ENCODE measurements around the gene CAPS.
"Not testable (repeated sequence)": the region's sequence is repeated elsewhere in the genome, so short reads cannot be mapped to it uniquely, and the experiment has no call there.

The CAPS gene

GRCh38 chr19:5877427-5877826 lies 36.6 kb upstream of the CAPS start:
- no peak for TF ChIP-seq CTCF (conservative IDR thresholded peaks at IDR 0.05)
- no peak for TF ChIP-seq ZFX (IDR thresholded peaks at IDR 0.05)
- no peak overlapping the region for H3K27ac ChIP-seq

GRCh38 chr19:5877882-5878281 lies 36.2 kb upstream of the CAPS start:
- TF ChIP-seq ZFX (IDR thresholded peaks at IDR 0.05) (no peak), CTCF (conservative IDR thresholded peaks at IDR 0.05) (no peak)

GRCh38 chr19:5880196-5880595 lies 33.9 kb upstream of the CAPS start:
- TF ChIP-seq ZFX (IDR thresholded peaks at IDR 0.05): no peak
- no peak for TF ChIP-seq CTCF (conservative IDR thresholded peaks at IDR 0.05)
- no peak overlapping the region for H3K27ac ChIP-seq

More at GRCh38 chr19:5877882-5878281, 36.2 kb upstream of the CAPS start:
- H3K27ac ChIP-seq: no peak overlapping the region

- no peak overlapping the region for H3K27ac ChIP-seq
- no peak for TF ChIP-seq ZFX (IDR thresholded peaks at IDR 0.05)
- TF ChIP-seq CTCF (conservative IDR thresholded peaks at IDR 0.05): no peak
Observed at GRCh38 chr19:5880604-5881078, 33.4 kb upstream of the CAPS start.

- no peak for TF ChIP-seq ZFX (IDR thresholded peaks at IDR 0.05)
- no peak for TF ChIP-seq CTCF (conservative IDR thresholded peaks at IDR 0.05)
- no peak overlapping the region for H3K27ac ChIP-seq
Observed at GRCh38 chr19:5881543-5882299, 32.3 kb upstream of the CAPS start.

- TF ChIP-seq CTCF (conservative IDR thresholded peaks at IDR 0.05) (no peak), ZFX (IDR thresholded peaks at IDR 0.05) (no peak)
- H3K27ac ChIP-seq: no peak overlapping the region
Observed at GRCh38 chr19:5882421-5882968, 31.6 kb upstream of the CAPS start.

GRCh38 chr19:5883157-5883873 lies 30.7 kb upstream of the CAPS start:
- H3K27ac ChIP-seq: not testable (repeated sequence)

- not testable (repeated sequence) for H3K27ac ChIP-seq
Observed at GRCh38 chr19:5884065-5884811, 29.8 kb upstream of the CAPS start.
